Esophagus muscularis mucosa (tissue), 3 donors: ENCODE measurements around the gene CHKA.

Source experiments
- EP300 ChIP-seq: sonication (generic); formaldehyde crosslinking; IDR thresholded peaks from one replicate; pipeline ENCODE4 v1.6.1; 2017; ENCODE audit warnings: antibody characterized with exemption
- TF ChIP-seq, protein P1 (sequence below), 3 experiments: fragments of 200-600 bp in 2 of 3; fragments of 450-650 bp in 1 of 3; sonication (generic) in 2 of 3; IDR thresholded peaks; one replicate each; pipeline ENCODE4 v1.5.1; 2017 to 2019; ENCODE audit warnings: antibody characterized with exemption in 3 of 3, mild to moderate bottlenecking in 2 of 3, moderate library complexity in 1 of 3

- TF ChIP-seq, protein P1, sequence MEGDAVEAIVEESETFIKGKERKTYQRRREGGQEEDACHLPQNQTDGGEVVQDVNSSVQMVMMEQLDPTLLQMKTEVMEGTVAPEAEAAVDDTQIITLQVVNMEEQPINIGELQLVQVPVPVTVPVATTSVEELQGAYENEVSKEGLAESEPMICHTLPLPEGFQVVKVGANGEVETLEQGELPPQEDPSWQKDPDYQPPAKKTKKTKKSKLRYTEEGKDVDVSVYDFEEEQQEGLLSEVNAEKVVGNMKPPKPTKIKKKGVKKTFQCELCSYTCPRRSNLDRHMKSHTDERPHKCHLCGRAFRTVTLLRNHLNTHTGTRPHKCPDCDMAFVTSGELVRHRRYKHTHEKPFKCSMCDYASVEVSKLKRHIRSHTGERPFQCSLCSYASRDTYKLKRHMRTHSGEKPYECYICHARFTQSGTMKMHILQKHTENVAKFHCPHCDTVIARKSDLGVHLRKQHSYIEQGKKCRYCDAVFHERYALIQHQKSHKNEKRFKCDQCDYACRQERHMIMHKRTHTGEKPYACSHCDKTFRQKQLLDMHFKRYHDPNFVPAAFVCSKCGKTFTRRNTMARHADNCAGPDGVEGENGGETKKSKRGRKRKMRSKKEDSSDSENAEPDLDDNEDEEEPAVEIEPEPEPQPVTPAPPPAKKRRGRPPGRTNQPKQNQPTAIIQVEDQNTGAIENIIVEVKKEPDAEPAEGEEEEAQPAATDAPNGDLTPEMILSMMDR (IDR thresholded peaks at IDR 0.05) = no peak
- no peak for TF ChIP-seq EP300
These were observed 43.3 kb downstream of the CHKA start for GRCh38 chr11:68077617-68078582.
